ENCODE measurements around the gene WNT11. TPM values are rescaled to one million over a fixed set of nuclear protein-coding genes. Genes with fewer than 3 reads are reported as not detected.

Gene WNT11
- total and polyA plus RNA-seq, 2 experiments from 2014 or later = not detected

- Histone ChIP-seq H3K4me3 (no peak overlapping the region), H3F3A (ENCODE audit: insufficient read depth) (no peaks in the 10 kb centered on the region), H3K9me3 (ENCODE audit: low read depth) (no peaks in the 10 kb centered on the region), H2AFZ (no peak overlapping the region), H3K36me3 (ENCODE audit: low read depth) (no peaks in the 10 kb centered on the region), H3K9ac (no peak overlapping the region), H4K20me1 (ENCODE audit: insufficient read depth) (no peaks in the 10 kb centered on the region), H3K4me1 (ENCODE audit: insufficient read depth) (peaks cover 8% of the 10 kb centered on the region), H3K9me2 (ENCODE audit: insufficient read depth) (no peaks in the 10 kb centered on the region), H3K4me2 (ENCODE audit: unreplicated experiment) (no peak overlapping the region), H3K27ac (no peak overlapping the region), H3K27me3 (replicated peaks; ENCODE audit: insufficient read depth) (no peaks in the 10 kb centered on the region), H3K79me2 (ENCODE audit: insufficient read depth) (no peaks in the 10 kb centered on the region)
- in situ Hi-C loops (cut with MboI) = no loop called here
- TF ChIP-seq EZH2 (IDR thresholded peaks at IDR 0.05; ENCODE audit: insufficient read depth, poor library complexity, severe bottlenecking) = no peak
- TF ChIP-seq EZH2phosphoT487 (IDR thresholded peaks at IDR 0.05; ENCODE audit: insufficient read depth, low read depth) = no peak
- no peak for DNase-seq
- 83 to 88% methylated on average over 6 of the region's 6 CpGs for WGBS, 2 experiments (ENCODE audit: low coverage in 1 of 2, low lambda C conversion rate in 2 of 2, missing lambda C conversion rate in 2 of 2)
Observed at GRCh38 chr11:76247091-76247490, 40.8 kb upstream of the WNT11 start.

- 72 to 78% methylated on average over 11 of the region's 11 CpGs for WGBS, 2 experiments (ENCODE audit: low coverage in 1 of 2, low lambda C conversion rate in 2 of 2, missing lambda C conversion rate in 2 of 2)
- in situ Hi-C loops (cut with MboI) = no loop called here
Observed at GRCh38 chr11:76246271-76246933, 40.1 kb upstream of the WNT11 start.

GRCh38 chr11:76245720-76246119 is 39.4 kb upstream of the WNT11 start:
- 57 to 76% methylated on average over 2 of the region's 2 CpGs for WGBS, 2 experiments (ENCODE audit: low coverage in 1 of 2, low lambda C conversion rate in 2 of 2, missing lambda C conversion rate in 2 of 2)
- no peaks in the 10 kb centered on the region for H3K36me3 ChIP-seq (ENCODE audit: low read depth)
- in situ Hi-C loops (cut with MboI) = no loop called here

More at GRCh38 chr11:76246271-76246933, 40.1 kb upstream of the WNT11 start:
- Histone ChIP-seq H3K27ac (no peak overlapping the region), H2AFZ (no peak overlapping the region), H3K79me2 (ENCODE audit: insufficient read depth) (no peaks in the 10 kb centered on the region), H3K4me1 (ENCODE audit: insufficient read depth) (peaks cover 6% of the 10 kb centered on the region), H3K4me2 (ENCODE audit: unreplicated experiment) (no peak overlapping the region), H3F3A (ENCODE audit: insufficient read depth) (no peaks in the 10 kb centered on the region), H3K4me3 (no peak overlapping the region), H3K9ac (no peak overlapping the region), H4K20me1 (ENCODE audit: insufficient read depth) (no peaks in the 10 kb centered on the region), H3K9me2 (ENCODE audit: insufficient read depth) (no peaks in the 10 kb centered on the region), H3K27me3 (replicated peaks; ENCODE audit: insufficient read depth) (no peaks in the 10 kb centered on the region), H3K36me3 (ENCODE audit: low read depth) (no peaks in the 10 kb centered on the region), H3K9me3 (ENCODE audit: low read depth) (no peaks in the 10 kb centered on the region)
- no peak for DNase-seq
- no peak for TF ChIP-seq EZH2 (IDR thresholded peaks at IDR 0.05; ENCODE audit: insufficient read depth, poor library complexity, severe bottlenecking)
- no peak for TF ChIP-seq EZH2phosphoT487 (IDR thresholded peaks at IDR 0.05; ENCODE audit: insufficient read depth, low read depth)

GRCh38 chr11:76244316-76244851 is 38.1 kb upstream of the WNT11 start:
- H3K79me2 ChIP-seq (ENCODE audit: insufficient read depth) = no peaks in the 10 kb centered on the region
- no peak overlapping the region for H3K27ac ChIP-seq
- H3K36me3 ChIP-seq (ENCODE audit: low read depth) = no peaks in the 10 kb centered on the region
- DNase-seq = no peak
- H3K9ac ChIP-seq = no peak overlapping the region
- no peaks in the 10 kb centered on the region for H4K20me1 ChIP-seq (ENCODE audit: insufficient read depth)
- H3K9me2 ChIP-seq (ENCODE audit: insufficient read depth) = no peaks in the 10 kb centered on the region
- H2AFZ ChIP-seq = no peak overlapping the region
- H3K9me3 ChIP-seq (ENCODE audit: low read depth) = no peaks in the 10 kb centered on the region
- no peaks in the 10 kb centered on the region for H3K27me3 ChIP-seq (replicated peaks; ENCODE audit: insufficient read depth)
- no peaks in the 10 kb centered on the region for H3F3A ChIP-seq (ENCODE audit: insufficient read depth)
- H3K4me3 ChIP-seq = no peak overlapping the region
- H3K4me2 ChIP-seq (ENCODE audit: unreplicated experiment) = no peak overlapping the region
- WGBS, 2 experiments (ENCODE audit: low coverage in 1 of 2, low lambda C conversion rate in 2 of 2, missing lambda C conversion rate in 2 of 2) = 35 to 39% methylated on average over 4 of the region's 4 CpGs
- in situ Hi-C loops (cut with MboI) = no loop called here
- H3K4me1 ChIP-seq (ENCODE audit: insufficient read depth) = no peaks in the 10 kb centered on the region
- no peak for TF ChIP-seq EZH2phosphoT487 (IDR thresholded peaks at IDR 0.05; ENCODE audit: insufficient read depth, low read depth)
- no peak for TF ChIP-seq EZH2 (IDR thresholded peaks at IDR 0.05; ENCODE audit: insufficient read depth, poor library complexity, severe bottlenecking)

More at GRCh38 chr11:76245720-76246119, 39.4 kb upstream of the WNT11 start:
- TF ChIP-seq EZH2phosphoT487 (IDR thresholded peaks at IDR 0.05; ENCODE audit: insufficient read depth, low read depth) (no peak), EZH2 (IDR thresholded peaks at IDR 0.05; ENCODE audit: insufficient read depth, poor library complexity, severe bottlenecking) (no peak)
- H3F3A ChIP-seq (ENCODE audit: insufficient read depth) = no peaks in the 10 kb centered on the region
- H3K27me3 ChIP-seq (replicated peaks; ENCODE audit: insufficient read depth) = no peaks in the 10 kb centered on the region
- no peak overlapping the region for H3K4me2 ChIP-seq (ENCODE audit: unreplicated experiment)
- DNase-seq = no peak
- no peak overlapping the region for H3K27ac ChIP-seq
- no peaks in the 10 kb centered on the region for H3K79me2 ChIP-seq (ENCODE audit: insufficient read depth)
- no peaks in the 10 kb centered on the region for H4K20me1 ChIP-seq (ENCODE audit: insufficient read depth)
- no peaks in the 10 kb centered on the region for H3K4me1 ChIP-seq (ENCODE audit: insufficient read depth)
- H3K9me2 ChIP-seq (ENCODE audit: insufficient read depth) = no peaks in the 10 kb centered on the region
- H3K9ac ChIP-seq = no peak overlapping the region
- no peak overlapping the region for H2AFZ ChIP-seq
- H3K4me3 ChIP-seq = no peak overlapping the region
- no peaks in the 10 kb centered on the region for H3K9me3 ChIP-seq (ENCODE audit: low read depth)

All from GM23248 (cell line).